GM18868 (cell line): ENCODE measurements around the gene SDCBP2.

Experiments
- ATAC-seq: cut with Tn5 transposase; IDR thresholded peaks from one replicate; pipeline ENCODE4 v1.9.1; 2021; ENCODE audit warnings: mild to moderate bottlenecking, moderate library complexity; ENCODE audit not compliant: unreplicated experiment

The SDCBP2 gene

GRCh38 chr20:1278993-1279392 is 49.9 kb downstream of the SDCBP2 start:
- ATAC-seq, result no peak

GRCh38 chr20:1277529-1278322 is 51.2 kb downstream of the SDCBP2 start:
- no peak for ATAC-seq

GRCh38 chr20:1275919-1276318 is 53.0 kb downstream of the SDCBP2 start:
- ATAC-seq, result no peak

GRCh38 chr20:1274485-1275311 is 54.2 kb downstream of the SDCBP2 start:
- ATAC-seq, result no peak

GRCh38 chr20:1273366-1273765 is 55.6 kb downstream of the SDCBP2 start:
- no peak for ATAC-seq

GRCh38 chr20:1272368-1273100 is 56.4 kb downstream of the SDCBP2 start:
- no peak for ATAC-seq

GRCh38 chr20:1269850-1270249 is 59.1 kb downstream of the SDCBP2 start:
- no peak for ATAC-seq

GRCh38 chr20:1269235-1269634 is 59.7 kb downstream of the SDCBP2 start:
- no peak for ATAC-seq

- ATAC-seq, result no peak
These were observed 61.0 kb downstream of the SDCBP2 start for GRCh38 chr20:1267809-1268374.

GRCh38 chr20:1267161-1267560 is 61.8 kb downstream of the SDCBP2 start:
- no peak for ATAC-seq

- ATAC-seq, result peak; percentile 71
These were observed 62.6 kb downstream of the SDCBP2 start, which contains the start of gene SNPH for GRCh38 chr20:1266167-1266973. SNPH (plus strand) TSS chr20:1266294; CDS start chr20:1296240, 29,946 bp downstream.

- ATAC-seq, result no peak
These were observed 63.1 kb downstream of the SDCBP2 start for GRCh38 chr20:1265916-1266166.

- ATAC-seq, result no peak
These were observed 63.6 kb downstream of the SDCBP2 start for GRCh38 chr20:1265226-1265915.

- ATAC-seq, result no peak
These were observed 64.2 kb downstream of the SDCBP2 start for GRCh38 chr20:1264727-1265126.

GRCh38 chr20:1263853-1264252 is 65.1 kb downstream of the SDCBP2 start:
- ATAC-seq, result no peak
